ENCODE data around the gene ONECUT3.
"Not testable (repeated sequence)": the region's sequence is repeated elsewhere in the genome, so short reads cannot be mapped to it uniquely, and the experiment has no call there.

ONECUT3 gene

GRCh38 chr19:1782521-1782920, 29.2 kb downstream of the ONECUT3 start:
- Mint-ChIP-seq H3K27ac (no peak overlapping the region), H3K27me3 (peaks cover 52% of the 10 kb centered on the region), H3K36me3 (ENCODE audit: low read depth) (no peaks in the 10 kb centered on the region), H3K9me3 (no peaks in the 10 kb centered on the region), H3K4me3 (no peak overlapping the region), H3K4me1 (peaks cover 2% of the 10 kb centered on the region)
- ATAC-seq (no peak), DNase-seq (no peak)

- Mint-ChIP-seq H3K36me3 (ENCODE audit: low read depth) (no peaks in the 10 kb centered on the region), H3K27me3 (peaks cover 44% of the 10 kb centered on the region), H3K27ac (no peak overlapping the region), H3K4me3 (no peak overlapping the region), H3K9me3 (no peaks in the 10 kb centered on the region), H3K4me1 (peaks cover 2% of the 10 kb centered on the region)
- DNase-seq, result no peak
- ATAC-seq, result no peak
Observed at GRCh38 chr19:1783354-1783753, 30.0 kb downstream of the ONECUT3 start.

- ATAC-seq (no peak), DNase-seq (no peak)
- Mint-ChIP-seq H3K27me3 (peaks cover 40% of the 10 kb centered on the region), H3K27ac (no peak overlapping the region), H3K4me3 (no peak overlapping the region), H3K4me1 (peaks cover 2% of the 10 kb centered on the region), H3K9me3 (no peaks in the 10 kb centered on the region), H3K36me3 (ENCODE audit: low read depth) (no peaks in the 10 kb centered on the region)
Observed at GRCh38 chr19:1783874-1784273, 30.6 kb downstream of the ONECUT3 start.

GRCh38 chr19:1785310-1785709, 32.0 kb downstream of the ONECUT3 start:
- Mint-ChIP-seq H3K36me3 (ENCODE audit: low read depth) (no peaks in the 10 kb centered on the region), H3K27ac (no peak overlapping the region), H3K9me3 (no peaks in the 10 kb centered on the region), H3K4me1 (no peaks in the 10 kb centered on the region), H3K4me3 (no peak overlapping the region), H3K27me3 (peaks cover 30% of the 10 kb centered on the region)
- DNase-seq (no peak), ATAC-seq (no peak)

GRCh38 chr19:1786668-1787067, 33.4 kb downstream of the ONECUT3 start:
- ATAC-seq (no peak), DNase-seq (no peak)
- H3K36me3 Mint-ChIP-seq (ENCODE audit: low read depth), result no peaks in the 10 kb centered on the region
- H3K9me3 Mint-ChIP-seq, result no peaks in the 10 kb centered on the region
- H3K27ac Mint-ChIP-seq, result no peak overlapping the region
- no peaks in the 10 kb centered on the region for H3K4me1 Mint-ChIP-seq
- H3K4me3 Mint-ChIP-seq, result no peak overlapping the region
- H3K27me3 Mint-ChIP-seq, result peaks cover 26% of the 10 kb centered on the region

GRCh38 chr19:1787116-1787515, 33.8 kb downstream of the ONECUT3 start:
- H3K4me3 Mint-ChIP-seq, result no peak overlapping the region
- peaks cover 24% of the 10 kb centered on the region for H3K27me3 Mint-ChIP-seq
- no peaks in the 10 kb centered on the region for H3K36me3 Mint-ChIP-seq (ENCODE audit: low read depth)
- no peaks in the 10 kb centered on the region for H3K9me3 Mint-ChIP-seq
- DNase-seq (no peak), ATAC-seq (no peak)
- H3K27ac Mint-ChIP-seq, result no peak overlapping the region
- H3K4me1 Mint-ChIP-seq, result no peaks in the 10 kb centered on the region

GRCh38 chr19:1789261-1790041, 36.1 kb downstream of the ONECUT3 start:
- Mint-ChIP-seq H3K27me3 (peaks cover 16% of the 10 kb centered on the region), H3K27ac (no peak overlapping the region), H3K4me1 (no peaks in the 10 kb centered on the region), H3K36me3 (ENCODE audit: low read depth) (no peaks in the 10 kb centered on the region), H3K9me3 (no peaks in the 10 kb centered on the region), H3K4me3 (no peak overlapping the region)
- no peak for DNase-seq
- ATAC-seq, result no peak

GRCh38 chr19:1790054-1790792, 36.9 kb downstream of the ONECUT3 start:
- Mint-ChIP-seq H3K27ac (no peak overlapping the region), H3K9me3 (no peaks in the 10 kb centered on the region), H3K36me3 (ENCODE audit: low read depth) (no peaks in the 10 kb centered on the region), H3K4me1 (peaks cover 2% of the 10 kb centered on the region), H3K27me3 (peaks cover 17% of the 10 kb centered on the region), H3K4me3 (no peak overlapping the region)
- DNase-seq (no peak), ATAC-seq (no peak)

GRCh38 chr19:1791879-1792278, 38.6 kb downstream of the ONECUT3 start:
- Mint-ChIP-seq H3K27ac (no peak overlapping the region), H3K4me1 (peaks cover 2% of the 10 kb centered on the region), H3K9me3 (no peaks in the 10 kb centered on the region), H3K36me3 (ENCODE audit: low read depth) (no peaks in the 10 kb centered on the region), H3K27me3 (peaks cover 16% of the 10 kb centered on the region), H3K4me3 (no peak overlapping the region)
- ATAC-seq (no peak), DNase-seq (no peak)

- Mint-ChIP-seq H3K4me3 (no peak overlapping the region), H3K27me3 (peaks cover 12% of the 10 kb centered on the region), H3K27ac (no peak overlapping the region), H3K9me3 (no peaks in the 10 kb centered on the region), H3K36me3 (ENCODE audit: low read depth) (no peaks in the 10 kb centered on the region), H3K4me1 (peaks cover 2% of the 10 kb centered on the region)
- ATAC-seq, result no peak
- DNase-seq, result no peak
Observed at GRCh38 chr19:1794424-1795172, 41.3 kb downstream of the ONECUT3 start.

- DNase-seq, result no peak
- Mint-ChIP-seq H3K27ac (no peak overlapping the region), H3K9me3 (no peaks in the 10 kb centered on the region), H3K36me3 (ENCODE audit: low read depth) (no peaks in the 10 kb centered on the region), H3K4me3 (no peak overlapping the region), H3K27me3 (peaks cover 6% of the 10 kb centered on the region), H3K4me1 (peaks cover 2% of the 10 kb centered on the region)
- ATAC-seq, result no peak
Observed at GRCh38 chr19:1796395-1797142, 43.3 kb downstream of the ONECUT3 start.

GRCh38 chr19:1797313-1797712, 44.0 kb downstream of the ONECUT3 start:
- DNase-seq; H3K27ac Mint-ChIP-seq; H3K27me3 Mint-ChIP-seq; H3K9me3 Mint-ChIP-seq; ATAC-seq; H3K4me1 Mint-ChIP-seq; H3K4me3 Mint-ChIP-seq; H3K36me3 Mint-ChIP-seq (ENCODE audit: low read depth): not testable (repeated sequence)

GRCh38 chr19:1799695-1800342, 46.5 kb downstream of the ONECUT3 start:
- Mint-ChIP-seq H3K9me3 (no peaks in the 10 kb centered on the region), H3K4me3 (no peak overlapping the region), H3K27me3 (peaks cover 3% of the 10 kb centered on the region), H3K27ac (no peak overlapping the region), H3K36me3 (ENCODE audit: low read depth) (no peaks in the 10 kb centered on the region), H3K4me1 (no peaks in the 10 kb centered on the region)
- no peak for ATAC-seq
- no peak for DNase-seq

GRCh38 chr19:1804858-1805257, 51.6 kb downstream of the ONECUT3 start:
- Mint-ChIP-seq H3K9me3 (no peaks in the 10 kb centered on the region), H3K27ac (no peak overlapping the region), H3K27me3 (no peaks in the 10 kb centered on the region), H3K36me3 (ENCODE audit: low read depth) (no peaks in the 10 kb centered on the region), H3K4me3 (no peak overlapping the region), H3K4me1 (no peaks in the 10 kb centered on the region)
- ATAC-seq (no peak), DNase-seq (no peak)

Data from activated naive CD8-positive, alpha-beta T cell treated with anti-CD3 and anti-CD28 coated beads, Interleukin-2, amount 50 U/mL, for 24 hours (primary cell).